HG02885 (cell line): ENCODE data around the gene CPS1.

Source experiments
- ATAC-seq: cut with Tn5 transposase; IDR thresholded peaks from one replicate; pipeline ENCODE4 v1.9.1; 2021; ENCODE audit warnings: mild to moderate bottlenecking; ENCODE audit not compliant: unreplicated experiment, poor library complexity

CPS1 gene

GRCh38 chr2:210667711-210668110 lies 111.3 kb downstream of the CPS1 start:
- no peak for ATAC-seq

GRCh38 chr2:210671065-210671464 lies 114.7 kb downstream of the CPS1 start:
- ATAC-seq, result no peak

GRCh38 chr2:210673117-210673516 lies 116.7 kb downstream of the CPS1 start:
- ATAC-seq, result no peak

- no peak for ATAC-seq
Measured at GRCh38 chr2:210676067-210676466, 119.7 kb downstream of the CPS1 start.

- ATAC-seq, result no peak
Measured at GRCh38 chr2:210681491-210681890, 125.1 kb downstream of the CPS1 start.

- no peak for ATAC-seq
Measured at GRCh38 chr2:210686401-210686800, 130.0 kb downstream of the CPS1 start.

- ATAC-seq, result no peak
Measured at GRCh38 chr2:210687786-210688470, 131.5 kb downstream of the CPS1 start.

GRCh38 chr2:210707900-210708299 lies 151.5 kb downstream of the CPS1 start:
- ATAC-seq, result no peak

GRCh38 chr2:210713122-210713521 lies 156.7 kb downstream of the CPS1 start:
- ATAC-seq, result no peak

- ATAC-seq, result no peak
Measured at GRCh38 chr2:210715560-210716082, 159.2 kb downstream of the CPS1 start.

GRCh38 chr2:210718503-210718902 lies 162.1 kb downstream of the CPS1 start:
- no peak for ATAC-seq

GRCh38 chr2:210722092-210722491 lies 165.7 kb downstream of the CPS1 start:
- ATAC-seq, result no peak

GRCh38 chr2:210727549-210727948 lies 171.2 kb downstream of the CPS1 start:
- no peak for ATAC-seq
